Measurements from ENCODE around the gene HTR1D. TPM values are rescaled to one million over a fixed set of nuclear protein-coding genes. Genes with fewer than 3 reads are reported as not detected.

Gene HTR1D
- total RNA-seq, 6 experiments from 2014 or later = 0.17 to 0.53 (median 0.44) TPM

GRCh38 chr1:23187637-23188036 lies 29.7 kb downstream of the HTR1D start:
- no peaks in the 10 kb centered on the region for H3K9me3 Mint-ChIP-seq
- no peak for DNase-seq
- H3K27me3 Mint-ChIP-seq (ENCODE audit: insufficient read depth) = no peaks in the 10 kb centered on the region
- H3K27ac Mint-ChIP-seq = peak overlapping the region; percentile 6; the same call in 1 of the 2 replicates
- H3K4me1 Mint-ChIP-seq (ENCODE audit: low read depth) = peaks cover 30% of the 10 kb centered on the region
- no peaks in the 10 kb centered on the region for H3K36me3 Mint-ChIP-seq (ENCODE audit: low read depth)
- no peak overlapping the region for H3K4me3 Mint-ChIP-seq
- TF ChIP-seq, protein P1, sequence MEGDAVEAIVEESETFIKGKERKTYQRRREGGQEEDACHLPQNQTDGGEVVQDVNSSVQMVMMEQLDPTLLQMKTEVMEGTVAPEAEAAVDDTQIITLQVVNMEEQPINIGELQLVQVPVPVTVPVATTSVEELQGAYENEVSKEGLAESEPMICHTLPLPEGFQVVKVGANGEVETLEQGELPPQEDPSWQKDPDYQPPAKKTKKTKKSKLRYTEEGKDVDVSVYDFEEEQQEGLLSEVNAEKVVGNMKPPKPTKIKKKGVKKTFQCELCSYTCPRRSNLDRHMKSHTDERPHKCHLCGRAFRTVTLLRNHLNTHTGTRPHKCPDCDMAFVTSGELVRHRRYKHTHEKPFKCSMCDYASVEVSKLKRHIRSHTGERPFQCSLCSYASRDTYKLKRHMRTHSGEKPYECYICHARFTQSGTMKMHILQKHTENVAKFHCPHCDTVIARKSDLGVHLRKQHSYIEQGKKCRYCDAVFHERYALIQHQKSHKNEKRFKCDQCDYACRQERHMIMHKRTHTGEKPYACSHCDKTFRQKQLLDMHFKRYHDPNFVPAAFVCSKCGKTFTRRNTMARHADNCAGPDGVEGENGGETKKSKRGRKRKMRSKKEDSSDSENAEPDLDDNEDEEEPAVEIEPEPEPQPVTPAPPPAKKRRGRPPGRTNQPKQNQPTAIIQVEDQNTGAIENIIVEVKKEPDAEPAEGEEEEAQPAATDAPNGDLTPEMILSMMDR (IDR thresholded peaks at IDR 0.05) = no peak

DNA sequence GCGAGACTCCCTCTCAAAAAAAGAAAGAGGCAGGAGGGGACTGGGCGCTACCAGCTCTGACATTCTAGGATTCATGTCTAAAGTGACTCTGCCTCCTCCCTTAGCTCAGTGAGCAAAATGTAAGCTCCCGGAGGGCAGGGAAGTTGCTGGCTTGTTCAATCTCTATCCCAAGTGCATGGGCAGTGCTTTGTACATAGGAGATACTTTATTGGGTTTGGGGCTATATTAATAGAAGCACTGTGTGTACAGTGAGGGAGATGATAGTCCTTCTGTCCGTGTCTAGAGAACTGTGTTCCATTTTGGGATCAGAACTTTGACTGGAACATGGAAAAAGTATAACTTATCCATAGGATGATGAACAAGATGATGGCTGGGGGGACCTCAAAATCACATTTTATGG lies 31.9 kb downstream of the HTR1D start:
- no peak overlapping the region for H3K4me3 Mint-ChIP-seq

GRCh38 chr1:23184212-23184934 lies 32.9 kb downstream of the HTR1D start:
- Mint-ChIP-seq H3K4me3 (peak overlapping the region; percentile 75), H3K36me3 (ENCODE audit: low read depth) (no peaks in the 10 kb centered on the region), H3K27ac (no peak overlapping the region), H3K9me3 (no peaks in the 10 kb centered on the region), H3K4me1 (ENCODE audit: low read depth) (peaks cover 13% of the 10 kb centered on the region), H3K27me3 (ENCODE audit: insufficient read depth) (no peaks in the 10 kb centered on the region)
- TF ChIP-seq, protein P1 (IDR thresholded peaks at IDR 0.05) = peak; percentile 98
- DNase-seq = no peak

More for the DNA sequence above, 31.9 kb downstream of the HTR1D start:
- H3K36me3 Mint-ChIP-seq (ENCODE audit: low read depth) = no peaks in the 10 kb centered on the region
- TF ChIP-seq, protein P1 (IDR thresholded peaks at IDR 0.05) = no peak
- H3K9me3 Mint-ChIP-seq = no peaks in the 10 kb centered on the region
- H3K4me1 Mint-ChIP-seq (ENCODE audit: low read depth) = peaks cover 21% of the 10 kb centered on the region
- H3K27me3 Mint-ChIP-seq (ENCODE audit: insufficient read depth) = no peaks in the 10 kb centered on the region
- no peak overlapping the region for H3K27ac Mint-ChIP-seq
- no peak for DNase-seq

- Mint-ChIP-seq H3K27me3 (ENCODE audit: insufficient read depth) (peaks cover 2% of the 10 kb centered on the region; the same call in 1 of the 2 replicates), H3K9me3 (no peaks in the 10 kb centered on the region)
- TF ChIP-seq, protein P1 (IDR thresholded peaks at IDR 0.05) = no peak
These were observed 37.4 kb downstream of the HTR1D start for GRCh38 chr1:23179862-23180261.

DNA sequence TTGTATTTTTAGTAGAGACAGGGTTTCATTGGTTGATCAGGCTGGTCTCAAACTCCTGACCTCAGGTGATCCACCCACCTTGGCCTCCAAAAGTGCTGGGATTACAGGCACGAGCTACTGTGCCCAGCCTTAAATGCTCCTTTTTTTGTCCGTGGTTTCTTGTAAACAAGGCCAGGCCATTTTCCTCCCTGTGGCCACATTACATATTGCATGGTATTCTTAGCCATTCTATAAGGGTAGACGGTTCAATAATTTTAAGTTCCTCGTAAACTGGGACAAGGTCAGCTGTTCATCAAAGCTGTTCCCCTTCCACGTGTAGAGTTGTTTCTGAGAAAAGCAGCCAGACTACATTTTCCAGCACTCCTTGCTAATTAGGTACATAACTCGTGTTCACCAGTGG lies 38.4 kb downstream of the HTR1D start:
- DNase-seq = no peak

More at GRCh38 chr1:23179862-23180261, 37.4 kb downstream of the HTR1D start:
- H3K36me3 Mint-ChIP-seq (ENCODE audit: low read depth) = no peaks in the 10 kb centered on the region
- peaks cover 25% of the 10 kb centered on the region for H3K4me1 Mint-ChIP-seq (ENCODE audit: low read depth)
- H3K4me3 Mint-ChIP-seq = no peak overlapping the region
- DNase-seq = no peak
- no peak overlapping the region for H3K27ac Mint-ChIP-seq

More for the DNA sequence above, 38.4 kb downstream of the HTR1D start:
- Mint-ChIP-seq H3K4me1 (ENCODE audit: low read depth) (peaks cover 26% of the 10 kb centered on the region), H3K4me3 (no peak overlapping the region), H3K27me3 (ENCODE audit: insufficient read depth) (peaks cover 2% of the 10 kb centered on the region), H3K27ac (0 out of 2 replicates have a peak overlapping the region, but pooled peaks have one; percentile 94), H3K9me3 (no peaks in the 10 kb centered on the region), H3K36me3 (ENCODE audit: low read depth) (no peaks in the 10 kb centered on the region)
- TF ChIP-seq, protein P1 (IDR thresholded peaks at IDR 0.05) = peak; percentile 67

All from HFFc6 (cell line).